ENCODE data around the gene PRKCD.

Gene PRKCD

GRCh38 chr3:53221827-53222182, 60.8 kb downstream of the PRKCD start:
- no peak for DNase-seq

DNA sequence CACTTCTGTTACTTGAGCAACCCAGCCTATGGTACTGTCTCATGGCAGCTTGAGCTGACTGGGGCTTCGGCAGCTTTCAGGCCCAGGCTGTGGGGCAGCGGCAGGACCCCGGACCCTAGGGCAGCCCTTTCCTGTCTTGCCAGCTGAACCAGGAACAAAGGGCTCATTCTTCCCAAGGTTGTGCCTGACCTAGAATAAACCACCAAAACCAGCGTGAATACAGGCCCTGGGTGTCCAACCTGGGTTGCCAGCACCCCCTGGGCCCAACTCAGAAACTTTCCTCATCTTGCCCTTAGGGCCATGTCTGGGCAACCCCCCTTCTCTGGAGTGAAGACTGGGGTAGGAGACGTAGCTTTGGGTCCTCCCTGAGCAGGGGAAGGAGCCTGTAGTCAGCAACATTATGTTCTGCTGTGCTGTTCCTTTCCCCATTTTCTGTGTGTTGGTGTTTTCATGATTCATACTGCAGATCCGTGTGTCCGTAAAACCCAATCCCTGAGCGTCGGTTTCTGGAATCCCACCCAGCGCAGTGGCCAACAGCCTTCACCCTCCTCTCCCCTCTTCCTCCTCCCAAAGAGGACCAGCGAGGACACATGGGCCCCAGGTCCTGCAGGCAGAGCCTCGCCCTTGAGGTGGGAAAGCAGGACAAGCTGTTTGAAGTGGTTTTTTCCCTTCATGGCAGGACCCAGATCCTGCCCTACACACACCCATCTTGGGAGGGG, 61.3 kb downstream of the PRKCD start:
- no peak for DNase-seq

- DNase-seq: no peak
Measured at GRCh38 chr3:53223025-53223424, 62.0 kb downstream of the PRKCD start.

DNA sequence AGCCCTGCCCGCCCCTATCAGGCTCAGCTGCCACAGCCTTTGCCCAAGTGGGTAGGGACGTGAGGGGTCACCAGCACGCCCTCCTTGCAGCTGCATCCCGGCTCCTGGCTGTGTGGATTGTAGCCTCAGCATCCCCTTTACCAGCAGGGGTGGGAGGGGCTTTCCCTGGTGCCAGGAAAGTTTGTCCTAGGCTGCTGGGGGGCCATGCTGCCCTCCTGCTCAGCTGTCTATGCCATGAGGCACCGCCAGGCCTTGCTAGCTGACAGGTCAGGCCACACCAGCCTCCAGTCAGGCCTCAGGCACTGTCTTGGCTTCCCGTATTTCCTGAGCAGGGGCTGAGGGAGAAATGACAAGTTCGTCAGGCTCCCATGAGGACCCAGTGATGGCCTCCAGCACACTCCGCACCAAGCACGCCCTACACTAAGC, 62.5 kb downstream of the PRKCD start:
- no peak for DNase-seq

DNA sequence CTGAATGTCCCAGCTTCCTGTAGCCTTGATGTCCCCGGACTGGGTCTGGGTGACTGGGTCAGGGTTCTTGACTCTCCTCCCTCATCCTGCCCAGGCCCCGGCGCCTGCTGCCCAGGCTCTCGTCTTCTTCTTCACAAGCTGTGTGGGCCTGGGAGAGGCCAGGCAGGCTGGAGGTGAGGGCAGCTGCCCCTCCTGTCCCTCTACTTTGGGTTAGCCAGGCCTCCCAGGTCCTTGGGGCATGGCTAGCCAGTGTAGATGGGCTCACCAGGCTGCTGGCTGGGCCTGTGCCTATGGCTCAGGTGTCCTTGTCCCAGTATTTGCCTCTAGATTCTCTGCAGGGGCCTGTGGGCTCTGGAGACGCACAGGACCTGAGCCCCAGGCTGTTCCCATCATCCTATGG, 63.0 kb downstream of the PRKCD start:
- no peak for DNase-seq

- no peak for DNase-seq
Measured at GRCh38 chr3:53224536-53224935, 63.5 kb downstream of the PRKCD start.

DNA sequence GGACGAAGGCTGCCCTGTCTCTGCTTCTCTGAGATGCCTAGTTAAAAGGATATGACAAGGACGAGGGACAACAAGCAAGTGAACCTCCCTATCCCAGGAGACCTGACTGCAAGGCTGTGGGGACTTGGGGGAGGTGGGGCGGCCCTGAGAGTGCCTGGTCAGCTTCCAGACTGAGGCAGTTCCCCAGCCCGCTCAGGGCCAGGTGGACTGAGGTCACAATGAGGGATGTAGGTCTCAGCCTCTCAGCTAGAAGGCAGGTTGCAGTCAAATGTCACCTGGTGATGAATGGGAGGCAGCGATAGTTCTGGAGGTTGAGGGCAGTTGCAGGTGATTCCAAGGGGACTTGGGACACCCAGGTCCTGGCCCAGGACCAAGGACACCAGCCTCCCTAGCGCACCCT, 64.2 kb downstream of the PRKCD start:
- DNase-seq: no peak

DNA sequence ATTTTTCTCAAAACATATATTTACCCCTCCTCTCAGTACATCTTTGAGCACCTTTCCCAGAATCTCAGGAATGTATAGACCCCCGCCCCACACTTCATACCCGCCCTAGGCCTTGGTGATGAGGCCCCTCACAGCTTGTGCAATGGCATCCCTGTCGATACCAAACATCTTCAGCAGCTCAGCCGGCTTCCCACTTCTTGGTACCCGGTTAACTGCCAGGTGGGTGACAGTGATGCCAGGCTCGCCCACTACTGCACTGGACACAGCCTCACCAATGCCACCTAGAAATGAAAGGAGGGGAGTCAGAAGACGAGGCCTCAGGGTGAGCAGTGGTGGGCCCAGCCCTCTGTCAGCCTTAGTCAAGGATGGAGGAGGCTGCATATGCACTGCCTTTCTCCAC, 64.6 kb downstream of the PRKCD start:
- DNase-seq: no peak

DNA sequence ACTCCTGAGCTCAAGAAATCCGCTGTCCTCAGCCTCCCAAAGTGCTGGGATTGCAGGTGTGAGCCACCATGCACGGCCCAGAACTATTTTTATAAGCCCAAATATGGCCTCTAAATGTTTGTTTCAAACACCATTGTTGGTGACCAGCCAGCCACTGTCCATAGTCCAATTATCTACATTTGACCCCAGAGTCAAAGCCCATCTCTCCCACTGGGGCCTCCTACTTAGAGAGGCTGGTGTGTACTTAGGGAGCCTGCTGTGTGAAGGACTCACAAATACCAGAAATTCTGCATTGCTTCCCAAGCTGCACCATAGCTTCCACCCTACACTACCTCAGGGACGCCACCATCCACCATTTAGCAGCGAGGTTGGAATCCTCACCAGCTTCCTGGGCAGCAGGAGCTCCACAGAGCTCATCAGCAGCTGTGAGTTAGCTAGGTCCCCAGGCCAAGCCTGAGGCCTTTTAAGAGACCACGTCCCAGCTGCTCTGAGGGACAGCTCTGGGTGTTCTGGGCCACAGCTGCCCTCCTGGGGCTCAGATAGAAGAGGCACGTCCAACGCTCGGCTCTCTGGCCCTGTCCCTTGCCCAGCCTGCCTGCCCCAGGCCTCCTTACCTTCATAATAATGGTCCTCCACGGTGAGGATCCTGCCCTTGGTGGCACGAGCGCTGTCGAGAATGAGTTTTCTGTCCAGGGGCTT, 65.3 kb downstream of the PRKCD start:
- no peak for DNase-seq

GRCh38 chr3:53226841-53227407, 65.9 kb downstream of the PRKCD start:
- no peak for DNase-seq

GRCh38 chr3:53227993-53228885, 67.2 kb downstream of the PRKCD start:
- no peak for DNase-seq

DNA sequence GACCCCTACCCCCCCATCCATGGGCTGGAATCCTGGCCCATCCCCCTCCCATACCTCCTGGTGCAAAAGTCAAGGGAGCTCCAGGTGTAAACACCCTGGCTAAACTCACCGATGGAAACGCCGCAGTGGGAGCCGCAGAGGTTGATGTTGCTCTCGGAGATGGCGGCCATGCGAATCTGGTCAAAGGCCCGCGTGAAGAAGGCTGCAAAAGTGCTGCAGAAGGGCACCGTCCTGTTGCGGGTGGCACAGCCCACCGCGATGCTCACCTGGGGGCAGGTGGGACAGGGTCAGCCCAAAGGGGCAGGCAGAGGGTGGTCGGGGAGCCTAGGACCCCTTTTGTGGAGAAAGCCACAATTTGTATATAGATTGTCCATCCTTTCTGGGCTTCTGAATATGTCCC, 68.2 kb downstream of the PRKCD start:
- no peak for DNase-seq

DNA sequence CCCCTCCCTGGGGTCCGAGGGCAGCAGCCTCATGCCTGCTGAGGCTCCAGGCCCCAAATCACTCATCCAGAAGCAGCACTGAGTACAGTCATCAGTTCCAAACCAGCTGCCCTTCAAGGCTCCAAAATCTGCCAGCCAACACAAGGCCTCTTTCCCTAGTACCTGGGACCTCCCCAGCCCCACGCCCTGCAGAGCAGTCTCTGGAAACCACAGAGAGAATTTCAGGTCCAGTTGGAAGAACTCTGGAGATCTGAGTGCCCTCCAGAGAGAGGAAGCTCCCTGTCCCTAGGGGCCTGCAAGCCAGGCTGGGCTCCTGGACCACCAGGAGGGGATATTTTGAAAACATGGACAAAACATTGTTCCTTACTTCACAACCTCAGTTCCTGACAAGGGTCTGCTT, 68.6 kb downstream of the PRKCD start:
- DNase-seq: no peak

- DNase-seq: no peak
Measured at GRCh38 chr3:53230041-53230621, 69.1 kb downstream of the PRKCD start.

DNA sequence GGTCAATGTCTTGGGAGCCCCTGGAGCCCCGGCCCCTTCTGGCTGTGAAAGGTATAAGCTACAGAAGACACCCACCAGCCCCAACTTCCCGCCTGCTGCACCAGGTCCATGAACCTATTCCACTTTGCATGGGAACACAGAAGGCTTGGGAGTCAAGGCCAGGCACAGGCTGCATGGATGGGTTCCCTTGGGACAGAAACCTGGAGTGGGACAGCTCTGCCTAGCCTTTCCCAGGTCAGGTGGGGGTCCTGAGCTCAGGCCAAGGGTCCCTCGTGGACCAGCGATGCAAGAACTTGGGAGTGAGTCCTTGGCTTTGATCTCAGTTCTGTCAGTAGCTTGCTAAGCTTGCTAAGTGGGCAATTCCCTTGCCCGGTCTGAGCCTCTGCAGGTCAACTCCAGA, 69.8 kb downstream of the PRKCD start:
- no peak for DNase-seq

- no peak for DNase-seq
Measured at GRCh38 chr3:53231532-53232511, 70.8 kb downstream of the PRKCD start.

GRCh38 chr3:53232641-53233377, 71.8 kb downstream of the PRKCD start:
- no peak for DNase-seq

GRCh38 chr3:53234130-53234840, 73.3 kb downstream of the PRKCD start:
- no peak for DNase-seq

DNA sequence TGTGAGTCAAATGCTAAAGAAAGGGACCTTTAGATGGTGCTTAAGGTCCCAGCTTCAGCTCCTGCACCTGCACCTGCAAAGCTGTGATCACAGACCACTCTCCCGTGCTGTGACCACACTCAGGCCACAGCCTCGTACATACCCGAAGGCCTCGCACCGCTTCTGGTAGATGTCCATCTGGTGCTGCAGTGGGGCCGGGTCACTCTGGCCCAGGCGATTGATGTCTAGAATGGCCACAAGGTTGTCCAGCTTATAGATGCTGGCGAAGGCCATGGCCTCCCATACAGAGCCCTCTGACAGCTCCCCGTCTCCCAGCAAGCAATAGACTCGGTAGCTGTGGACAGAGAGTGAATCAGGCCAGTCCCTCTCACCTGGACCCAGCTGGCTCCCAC, 73.8 kb downstream of the PRKCD start:
- no peak for DNase-seq

DNA sequence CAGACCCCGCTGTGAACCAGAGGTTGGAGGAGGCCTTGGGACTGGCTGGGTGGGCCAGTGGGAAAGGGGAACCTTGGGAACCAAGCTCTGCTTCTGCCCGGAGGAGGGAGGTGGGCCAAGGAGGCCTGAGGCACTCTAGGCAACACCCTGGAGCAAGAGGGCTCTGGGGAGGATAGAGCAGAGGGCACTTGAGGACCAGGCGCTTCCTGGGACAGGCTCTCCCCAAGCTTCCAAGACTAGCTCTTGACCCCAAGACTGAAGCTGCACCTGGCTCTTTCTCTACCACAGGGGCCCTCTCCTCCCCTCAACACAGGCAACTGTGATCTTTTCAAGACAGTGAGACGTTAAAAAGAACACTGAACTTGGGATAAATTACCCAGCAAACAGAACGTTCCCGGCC, 74.5 kb downstream of the PRKCD start:
- DNase-seq: no peak

Data from activated gamma-delta T cell (primary cell).